SK-N-SH treated with all-trans-retinoic acid at 6 μM for 48 hours (cell line): ENCODE measurements around the gene SRD5A3.

Experiments
- ARNTL ChIP-seq: fragments of 450-650 bp; formaldehyde crosslinking; IDR thresholded peaks from 2 replicates; pipeline ENCODE4 v1.5.0; 2020; ENCODE audit warnings: low read depth, mild to moderate bottlenecking, moderate library complexity, borderline replicate concordance
- CREB5 ChIP-seq: fragments of 250-450 bp; sonication (Bioruptor Pico); IDR thresholded peaks from 2 replicates; pipeline ENCODE4 v1.5.1; 2020; ENCODE audit warnings: low read depth, mild to moderate bottlenecking, moderate library complexity
- CSDC2 ChIP-seq: fragments of 250-450 bp; sonication (Bioruptor Pico); IDR thresholded peaks from 2 replicates; pipeline ENCODE4 v1.5.0; 2020; ENCODE audit warnings: mild to moderate bottlenecking, moderate library complexity
- ESRRG ChIP-seq: fragments of 250-450 bp; sonication (Bioruptor Pico); IDR thresholded peaks from 2 replicates; pipeline ENCODE4 v1.6.1; 2021; ENCODE audit warnings: mild to moderate bottlenecking
- PATZ1 ChIP-seq: fragments of 250-450 bp; sonication (Bioruptor Pico); IDR thresholded peaks from 2 replicates; pipeline ENCODE4 v1.8.0; 2020; ENCODE audit warnings: mild to moderate bottlenecking, moderate library complexity, borderline replicate concordance
- RARB ChIP-seq: fragments of 250-450 bp; sonication (Bioruptor Pico); IDR thresholded peaks from 2 replicates; pipeline ENCODE4 v1.8.0; 2021; ENCODE audit warnings: mild to moderate bottlenecking, moderate library complexity
- TSHZ2 ChIP-seq: fragments of 250-450 bp; sonication (Bioruptor Pico); IDR thresholded peaks from 2 replicates; pipeline ENCODE4 v1.5.0; 2020; ENCODE audit warnings: mild to moderate bottlenecking, moderate library complexity
- ZFP3 ChIP-seq: fragments of 250-450 bp; sonication (Bioruptor Pico); IDR thresholded peaks from 2 replicates; pipeline ENCODE4 v1.5.0; 2020; ENCODE audit warnings: mild to moderate bottlenecking, moderate library complexity
- ZNF70 ChIP-seq: fragments of 450-650 bp; formaldehyde crosslinking; IDR thresholded peaks from 2 replicates; pipeline ENCODE4 v1.5.0; 2020; ENCODE audit warnings: mild to moderate bottlenecking, moderate library complexity
- ZNF8 ChIP-seq: fragments of 450-650 bp; formaldehyde crosslinking; IDR thresholded peaks from 2 replicates; pipeline ENCODE4 v1.5.0; 2020; ENCODE audit warnings: mild to moderate bottlenecking, moderate library complexity

GRCh38 chr4:55372259-55372658 lies 26.2 kb downstream of the SRD5A3 start:
- TF ChIP-seq TSHZ2 = no peak
- TF ChIP-seq RARB (CRISPR knock-in tag) = no peak
- no peak for TF ChIP-seq CSDC2
- TF ChIP-seq CREB5 (CRISPR knock-in tag) = no peak
- TF ChIP-seq ZNF8 (CRISPR knock-in tag) = no peak
- TF ChIP-seq ESRRG = no peak
- no peak for TF ChIP-seq ZNF70
- no peak for TF ChIP-seq ZFP3 (CRISPR knock-in tag)
- no peak for TF ChIP-seq PATZ1 (CRISPR knock-in tag)
- no peak for TF ChIP-seq ARNTL
